Measurements from ENCODE around the gene PAF1.

- TF ChIP-seq ZNF274 (IDR thresholded peaks at IDR 0.05; ENCODE audit: low read depth, low read length) (no peak), SUZ12 (IDR thresholded peaks at IDR 0.05; ENCODE audit: extremely low read depth, insufficient read depth, insufficient read length) (no peak), YY1 (IDR thresholded peaks at IDR 0.05; ENCODE audit: insufficient read depth, insufficient read length) (no peak)
Measured at GRCh38 chr19:39336483-39336882, 54.4 kb downstream of the PAF1 start.
